HCT116 (cell line): ENCODE data around the gene ITGAE. TPM values are rescaled to one million over a fixed set of nuclear protein-coding genes. Genes with fewer than 3 reads are reported as not detected.

Experiments used
- ATAC-seq: fragments of 200-7000 bp; cut with Tn5 transposase; 2 replicates; pipeline ENCODE4 v1.9.1; 2020; ENCODE audit warnings: mild to moderate bottlenecking, moderate library complexity
- BruUV-seq: library from RNA; stranded (reverse); fragments of 400-500 nt; replicated peaks from 2 replicates; lab custom pipeline; 2021; lab: Mats Ljungman, UMichigan
- CTCF ChIA-PET: fragments of 300-600 bp; sonication (Branson Sonifier 250); formaldehyde crosslinking; loops from one replicate; lab custom pipeline; 2021; ENCODE audit warnings: antibody characterized with exemption; lab: Charles Lee
- POLR2A ChIA-PET: fragments of 300-600, 350-600 bp; sonication (Branson Sonifier 250); formaldehyde crosslinking; loops from one replicate; lab custom pipeline; 2021; ENCODE audit warnings: antibody characterized with exemption; lab: Charles Lee
- RAD21 ChIA-PET, 2 experiments: fragments of 300-600 bp; sonication (Branson Sonifier 250); formaldehyde crosslinking; loops; one replicate each; lab custom pipeline; 2023; ENCODE audit warnings: low total read pairs in 2 of 2; ENCODE audit not compliant: uncharacterized antibody in 2 of 2, unreplicated experiment in 2 of 2, low non-redundant PET in 1 of 2; lab: Charles Lee
- DNase-seq: peaks from one replicate; pipeline ENCODE4 v3.0.0-alpha.2; 2010; ENCODE audit warnings: low read depth, low spot score
- H2AFZ ChIP-seq: fragments of 200-600 bp; shearing (Covaris generic), sonication (generic); 2 replicates; pipeline ENCODE4 v1.6.1; 2017; ENCODE audit warnings: low read depth, mixed run types, mixed read lengths, antibody characterized with exemption, low read length; ENCODE audit not compliant: poor library complexity, severe bottlenecking
- H3K27ac ChIP-seq: 2 replicates; pipeline ENCODE4 v1.5.1; 2012; ENCODE audit warnings: low read depth, low read length
- H3K27me3 ChIP-seq: fragments of 200-600 bp; sonication (generic); 2 replicates; pipeline ENCODE4 v1.6.1; 2016; ENCODE audit warnings: mixed run types, low read length, mixed read lengths; ENCODE audit not compliant: insufficient read depth
- H3K36me3 ChIP-seq, 2 experiments: fragments of 200-500 bp in 1 of 2; fragments of 200-600 bp in 1 of 2; sonication (Bioruptor generic) in 1 of 2; sonication (generic) in 1 of 2; 2 replicates each; pipeline versions ENCODE4 v1.5.1 to v1.6.1; 2014 to 2016; ENCODE audit warnings: low read length in 2 of 2, inconsistent platforms in 1 of 2, mixed read lengths in 1 of 2, mixed run types in 1 of 2; ENCODE audit not compliant: insufficient read depth in 2 of 2, control insufficient read depth in 1 of 2
- H3K4me1 ChIP-seq, 2 experiments: fragments of 200-600 bp in 1 of 2; sonication (generic) in 1 of 2; 2 replicates each; pipeline versions ENCODE4 v1.5.1 to v1.6.1; 2012 to 2017; ENCODE audit warnings: low read length in 2 of 2, inconsistent platforms in 1 of 2, mild to moderate bottlenecking in 1 of 2, mixed read lengths in 1 of 2, mixed run types in 1 of 2, moderate library complexity in 1 of 2; ENCODE audit not compliant: insufficient read depth in 2 of 2, control insufficient read depth in 1 of 2
- H3K4me2 ChIP-seq: fragments of 200-600 bp; sonication (generic); 2 replicates; pipeline ENCODE4 v1.6.1; 2017; ENCODE audit warnings: mixed run types, low read length, mixed read lengths
- H3K4me3 ChIP-seq, 2 experiments: fragments of 200-600 bp in 1 of 2; sonication (generic) in 1 of 2; replicated peaks in 1 of 2; 2 replicates each; pipeline ENCODE4 v1.5.1; 2011 to 2016; ENCODE audit warnings: low read length in 2 of 2, control low read depth in 1 of 2, low read depth in 1 of 2, mild to moderate bottlenecking in 1 of 2, mixed read lengths in 1 of 2, mixed run types in 1 of 2
- H3K79me2 ChIP-seq: fragments of 200-600 bp; sonication (generic); 2 replicates; pipeline ENCODE4 v1.6.1; 2017; ENCODE audit warnings: mild to moderate bottlenecking, mixed run types, low read length, moderate library complexity, mixed read lengths; ENCODE audit not compliant: insufficient read depth
- H3K9ac ChIP-seq: fragments of 200-600 bp; sonication (generic); 2 replicates; pipeline ENCODE4 v1.6.1; 2016; ENCODE audit warnings: low read length, mixed read lengths
- H3K9me2 ChIP-seq: fragments of 200-600 bp; sonication (generic), shearing (Covaris generic); 2 replicates; pipeline ENCODE4 v1.6.1; 2017; ENCODE audit warnings: mixed run types, mild to moderate bottlenecking, moderate library complexity; ENCODE audit not compliant: insufficient read depth
- H3K9me3 ChIP-seq, 2 experiments: fragments of 200-500 bp in 1 of 2; fragments of 200-600 bp in 1 of 2; sonication (Bioruptor generic) in 1 of 2; sonication (generic) in 1 of 2; 2 replicates each; pipeline ENCODE4 v1.6.1; 2014 to 2017; ENCODE audit warnings: low read length in 2 of 2, mixed read lengths in 2 of 2, inconsistent platforms in 1 of 2, low read depth in 1 of 2, mild to moderate bottlenecking in 1 of 2, mixed run types in 1 of 2, moderate library complexity in 1 of 2; ENCODE audit not compliant: control insufficient read depth in 1 of 2, insufficient read depth in 1 of 2
- H4K20me1 ChIP-seq: fragments of 200-600 bp; sonication (generic), shearing (Covaris generic); 2 replicates; pipeline ENCODE4 v1.6.1; 2017; ENCODE audit warnings: mixed run types, mild to moderate bottlenecking, moderate library complexity; ENCODE audit not compliant: insufficient read depth
- ATF3 ChIP-seq: IDR thresholded peaks from 2 replicates; pipeline ENCODE4 v1.6.1; 2012
- CBX3 ChIP-seq: IDR thresholded peaks from 2 replicates; pipeline ENCODE4 v1.6.1; 2012; ENCODE audit warnings: low read depth
- CEBPB ChIP-seq: IDR thresholded peaks from 2 replicates; pipeline ENCODE4 v1.6.1; 2012; ENCODE audit warnings: low read depth
- EGR1 ChIP-seq: IDR thresholded peaks from 2 replicates; pipeline ENCODE4 v1.6.1; 2012; ENCODE audit warnings: low read depth
- ELF1 ChIP-seq: IDR thresholded peaks from 2 replicates; pipeline ENCODE4 v1.6.1; 2012; ENCODE audit warnings: low read depth, borderline replicate concordance
- EZH2 ChIP-seq: fragments of 200-600 bp; sonication (generic); IDR thresholded peaks from 2 replicates; pipeline ENCODE4 v1.6.1; 2017; ENCODE audit warnings: antibody characterized with exemption, mixed run types
- EZH2phosphoT487 ChIP-seq: fragments of 200-600 bp; IDR thresholded peaks from 2 replicates; pipeline ENCODE4 v1.6.1; 2018; ENCODE audit warnings: antibody characterized with exemption, borderline replicate concordance
- FOSL1 ChIP-seq: IDR thresholded peaks from 2 replicates; pipeline ENCODE4 v1.6.1; 2012; ENCODE audit warnings: low read depth
- JUND ChIP-seq: IDR thresholded peaks from 2 replicates; pipeline ENCODE4 v1.6.1; 2012
- POLR2A ChIP-seq: IDR thresholded peaks from 2 replicates; pipeline ENCODE4 v1.7.0; 2011; ENCODE audit warnings: borderline replicate concordance; ENCODE audit not compliant: insufficient read depth, insufficient read length; ENCODE audit errors: extremely low read depth
- POLR2AphosphoS5 ChIP-seq: IDR thresholded peaks from 2 replicates; pipeline ENCODE4 v1.6.1; 2011; ENCODE audit warnings: mild to moderate bottlenecking, low read depth, low read length, moderate library complexity
- RAD21 ChIP-seq: IDR thresholded peaks from 2 replicates; pipeline ENCODE4 v1.6.1; 2012; ENCODE audit warnings: low read depth, mild to moderate bottlenecking
- SIN3A ChIP-seq: IDR thresholded peaks from 2 replicates; pipeline ENCODE4 v1.6.1; 2012; ENCODE audit warnings: low read depth
- SP1 ChIP-seq: IDR thresholded peaks from 2 replicates; pipeline ENCODE4 v1.6.1; 2012; ENCODE audit warnings: low read depth
- SRF ChIP-seq: IDR thresholded peaks from 2 replicates; pipeline ENCODE4 v1.6.1; 2012; ENCODE audit warnings: low read depth
- TCF7L2 ChIP-seq: IDR thresholded peaks from 2 replicates; pipeline ENCODE4 v1.7.0; 2011; ENCODE audit warnings: borderline replicate concordance, inconsistent platforms; ENCODE audit not compliant: insufficient read depth, insufficient read length; ENCODE audit errors: extremely low read depth
- YY1 ChIP-seq: IDR thresholded peaks from 2 replicates; pipeline ENCODE4 v1.6.1; 2011; ENCODE audit warnings: low read length, low read depth, moderate library complexity, mild to moderate bottlenecking; ENCODE audit not compliant: insufficient replicate concordance; ENCODE audit errors: extremely low read depth
- intact Hi-C: fragments of 100-400 bp; cut with micrococcal nuclease; formaldehyde crosslinking; loops from 2 replicates; pipeline ENCODE4 v1.10.0; 2022
- total RNA-seq: library from RNA; stranded (reverse); gene quantifications from one replicate; pipeline ENCODE4 v1.2.1, GENCODE V29; 2021; ENCODE audit not compliant: unreplicated experiment
- TF ChIP-seq, protein P1 (sequence below): IDR thresholded peaks from 2 replicates; pipeline ENCODE4 v1.6.1; 2011; ENCODE audit warnings: mild to moderate bottlenecking, low read length, moderate library complexity; ENCODE audit not compliant: insufficient replicate concordance; ENCODE audit errors: extremely low read depth

ITGAE gene
- total RNA-seq, 1 experiment from 2014 or later = 19.9 TPM

GRCh38 chr17:3724378-3725077, 76.5 kb downstream of the ITGAE start:
- Histone ChIP-seq H3K4me1 (peaks cover 8 to 37% of the 10 kb centered on the region in 2 experiments), H3K27me3 (no peaks in the 10 kb centered on the region), H3K9ac (peak overlapping the region; percentile 87)
- TF ChIP-seq EZH2 (no peak), EZH2phosphoT487 (no peak), ELF1 (no peak), YY1 (no peak), SIN3A (no peak), POLR2A (no peak), CEBPB (no peak), ATF3 (no peak), CBX3 (no peak), FOSL1 (no peak), SRF (no peak), TCF7L2 (no peak), POLR2AphosphoS5 (no peak), RAD21 (no peak), EGR1 (no peak), JUND (no peak), SP1 (no peak)
- TF ChIP-seq, protein P1, sequence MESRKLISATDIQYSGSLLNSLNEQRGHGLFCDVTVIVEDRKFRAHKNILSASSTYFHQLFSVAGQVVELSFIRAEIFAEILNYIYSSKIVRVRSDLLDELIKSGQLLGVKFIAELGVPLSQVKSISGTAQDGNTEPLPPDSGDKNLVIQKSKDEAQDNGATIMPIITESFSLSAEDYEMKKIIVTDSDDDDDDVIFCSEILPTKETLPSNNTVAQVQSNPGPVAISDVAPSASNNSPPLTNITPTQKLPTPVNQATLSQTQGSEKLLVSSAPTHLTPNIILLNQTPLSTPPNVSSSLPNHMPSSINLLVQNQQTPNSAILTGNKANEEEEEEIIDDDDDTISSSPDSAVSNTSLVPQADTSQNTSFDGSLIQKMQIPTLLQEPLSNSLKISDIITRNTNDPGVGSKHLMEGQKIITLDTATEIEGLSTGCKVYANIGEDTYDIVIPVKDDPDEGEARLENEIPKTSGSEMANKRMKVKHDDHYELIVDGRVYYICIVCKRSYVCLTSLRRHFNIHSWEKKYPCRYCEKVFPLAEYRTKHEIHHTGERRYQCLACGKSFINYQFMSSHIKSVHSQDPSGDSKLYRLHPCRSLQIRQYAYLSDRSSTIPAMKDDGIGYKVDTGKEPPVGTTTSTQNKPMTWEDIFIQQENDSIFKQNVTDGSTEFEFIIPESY = no peak
- TF ChIP-seq, all 23 proteins: peak for 0
- no peak for ATAC-seq
- no peaks in the 10 kb centered on the region for H3K9me2 ChIP-seq
- H3K4me2 ChIP-seq = peak overlapping the region; percentile 88
- BruUV-seq = no TSS peak
- no peak overlapping the region for H2AFZ ChIP-seq
- peak overlapping the region; percentile 93 to 96 for H3K4me3 ChIP-seq
- CTCF ChIA-PET = interaction anchor here (1.6 to 2.5 kb wide), 2 partner anchors 11 to 13 kb away, joined by 7 to 17 read pairs; no protein-coding TSS in a partner anchor
- intact Hi-C loops = no loop called here
- peaks cover 4% of the 10 kb centered on the region; the same call in 1 of the 2 replicates for H4K20me1 ChIP-seq
- POLR2A ChIA-PET = no interaction called here
- DNase-seq = no peak
- H3K27ac ChIP-seq = peak overlapping the region; percentile 70
- RAD21 ChIA-PET = interaction anchor here in 1 of 2 experiments (1.1 kb wide), 1 partner anchor 41 kb away, joined by 3 read pairs; no protein-coding TSS in a partner anchor
- H3K9me3 ChIP-seq = no peaks in the 10 kb centered on the region
- H3K79me2 ChIP-seq = peaks cover 52% of the 10 kb centered on the region
- peaks cover 4 to 26% of the 10 kb centered on the region in 2 experiments; a peak in 3 of 4 replicates for H3K36me3 ChIP-seq
